AG04449 (cell line): ENCODE results near the gene FABP2.
A peak's percentile ranks its signal among the peaks of the same experiment; 100 is the strongest.

Experiments used
- CTCF ChIA-PET: fragments of 350-600 bp; formaldehyde crosslinking; extraction: SDS; loops from one replicate; lab custom pipeline; 2021; ENCODE audit warnings: antibody characterized with exemption; lab: Yijun Ruan, JAX
- POLR2A ChIA-PET: fragments of 400-600, 350-600 bp; formaldehyde crosslinking; extraction: SDS; loops from one replicate; lab custom pipeline; 2020; ENCODE audit warnings: antibody characterized with exemption, inconsistent platforms; lab: Yijun Ruan, JAX
- DNase-seq: peaks from one replicate; pipeline ENCODE4 v3.0.0-alpha.2; 2010; ENCODE audit warnings: low read depth, low spot score
- H3K4me3 ChIP-seq: 2 replicates; pipeline ENCODE4 v1.5.1; 2011; ENCODE audit warnings: low read depth, mild to moderate bottlenecking, control low read depth, low read length
- TF ChIP-seq, protein P1 (sequence below): IDR thresholded peaks from one replicate; pipeline ENCODE4 v1.5.1; 2011; ENCODE audit warnings: mild to moderate bottlenecking, moderate library complexity, low read length, control low read depth, inconsistent platforms; ENCODE audit not compliant: insufficient read depth; ENCODE audit errors: missing control alignments

The FABP2 gene

DNA sequence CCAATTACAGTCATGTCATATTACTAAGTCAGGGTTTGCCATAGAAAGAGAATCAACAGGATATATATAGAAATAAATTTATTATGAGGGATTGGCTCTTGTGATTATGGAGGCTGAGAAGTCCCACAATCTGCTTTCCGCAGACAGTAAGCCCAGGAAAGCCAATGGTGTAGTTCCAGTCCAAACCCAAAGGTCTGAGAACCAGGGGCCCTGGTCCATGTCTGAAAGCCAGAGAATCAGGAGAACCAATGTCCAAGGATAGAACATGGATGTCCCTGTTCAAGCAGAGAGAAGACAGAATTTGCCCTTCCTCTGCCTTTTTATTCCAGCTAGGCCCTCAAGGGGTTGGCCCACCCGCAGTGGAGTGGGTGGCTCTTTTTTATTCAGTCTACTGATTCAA is 25.6 kb downstream of the FABP2 start:
- TF ChIP-seq, protein P1, sequence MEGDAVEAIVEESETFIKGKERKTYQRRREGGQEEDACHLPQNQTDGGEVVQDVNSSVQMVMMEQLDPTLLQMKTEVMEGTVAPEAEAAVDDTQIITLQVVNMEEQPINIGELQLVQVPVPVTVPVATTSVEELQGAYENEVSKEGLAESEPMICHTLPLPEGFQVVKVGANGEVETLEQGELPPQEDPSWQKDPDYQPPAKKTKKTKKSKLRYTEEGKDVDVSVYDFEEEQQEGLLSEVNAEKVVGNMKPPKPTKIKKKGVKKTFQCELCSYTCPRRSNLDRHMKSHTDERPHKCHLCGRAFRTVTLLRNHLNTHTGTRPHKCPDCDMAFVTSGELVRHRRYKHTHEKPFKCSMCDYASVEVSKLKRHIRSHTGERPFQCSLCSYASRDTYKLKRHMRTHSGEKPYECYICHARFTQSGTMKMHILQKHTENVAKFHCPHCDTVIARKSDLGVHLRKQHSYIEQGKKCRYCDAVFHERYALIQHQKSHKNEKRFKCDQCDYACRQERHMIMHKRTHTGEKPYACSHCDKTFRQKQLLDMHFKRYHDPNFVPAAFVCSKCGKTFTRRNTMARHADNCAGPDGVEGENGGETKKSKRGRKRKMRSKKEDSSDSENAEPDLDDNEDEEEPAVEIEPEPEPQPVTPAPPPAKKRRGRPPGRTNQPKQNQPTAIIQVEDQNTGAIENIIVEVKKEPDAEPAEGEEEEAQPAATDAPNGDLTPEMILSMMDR, result no peak
- no peak overlapping the region for H3K4me3 ChIP-seq
- POLR2A ChIA-PET, result no interaction called here
- CTCF ChIA-PET, result interaction anchor here (2.4 kb wide), 1 partner anchor 255 kb away, joined by 12 read pairs; no protein-coding TSS in a partner anchor
- DNase-seq, result no peak

DNA sequence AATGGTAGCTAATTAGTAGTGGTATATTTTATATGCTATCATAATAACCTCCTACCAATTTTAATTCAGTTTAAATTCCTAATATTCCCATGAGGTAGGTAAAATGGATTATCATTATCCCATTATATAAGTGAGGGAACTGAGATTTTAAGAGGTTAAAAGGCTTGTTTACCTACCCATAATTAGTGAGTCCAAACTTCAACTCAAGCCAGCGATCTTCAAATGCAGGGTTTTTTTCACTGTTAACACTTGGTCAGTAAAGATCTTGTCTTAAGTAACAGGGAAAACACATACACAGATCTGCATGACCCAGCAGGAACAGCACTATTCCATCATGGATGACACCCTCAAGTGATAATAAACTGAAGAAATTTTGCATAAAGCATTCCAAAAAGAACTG is 31.3 kb downstream of the FABP2 start:
- ChIA-PET CTCF (interaction anchor here (1.1 to 6.3 kb wide), 6 partner anchors 9 to 310 kb away, joined by 3 to 63 read pairs (median 7); a partner anchor contains a TSS), POLR2A (no interaction called here)
- TF ChIP-seq, protein P1, result no peak
- DNase-seq, result no peak
- no peak overlapping the region for H3K4me3 ChIP-seq

DNA sequence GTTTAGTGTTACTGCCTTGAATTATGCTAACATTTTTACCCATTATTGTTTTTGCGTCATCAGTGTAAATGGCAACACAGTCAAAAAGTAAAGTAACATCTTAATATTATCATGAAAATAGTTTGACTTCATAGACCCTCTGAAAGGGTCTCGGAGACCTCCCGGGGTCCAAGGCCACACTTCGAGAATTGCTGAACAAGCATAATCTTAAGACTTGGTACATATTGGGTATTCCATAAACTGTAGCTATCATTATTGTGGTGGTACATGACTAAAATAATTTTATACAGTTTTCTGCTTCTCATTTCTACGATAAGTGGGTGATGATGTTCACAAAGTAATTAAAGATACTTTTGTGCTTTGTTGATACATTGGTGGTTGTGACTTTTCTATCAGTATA is 32.6 kb downstream of the FABP2 start:
- POLR2A ChIA-PET, result no interaction called here
- CTCF ChIA-PET, result interaction anchor here (1.0 to 6.3 kb wide), 6 partner anchors 11 to 309 kb away, joined by 3 to 63 read pairs (median 6); a partner anchor contains a TSS
- TF ChIP-seq, protein P1, result no peak
- no peak for DNase-seq
- no peak overlapping the region for H3K4me3 ChIP-seq

DNA sequence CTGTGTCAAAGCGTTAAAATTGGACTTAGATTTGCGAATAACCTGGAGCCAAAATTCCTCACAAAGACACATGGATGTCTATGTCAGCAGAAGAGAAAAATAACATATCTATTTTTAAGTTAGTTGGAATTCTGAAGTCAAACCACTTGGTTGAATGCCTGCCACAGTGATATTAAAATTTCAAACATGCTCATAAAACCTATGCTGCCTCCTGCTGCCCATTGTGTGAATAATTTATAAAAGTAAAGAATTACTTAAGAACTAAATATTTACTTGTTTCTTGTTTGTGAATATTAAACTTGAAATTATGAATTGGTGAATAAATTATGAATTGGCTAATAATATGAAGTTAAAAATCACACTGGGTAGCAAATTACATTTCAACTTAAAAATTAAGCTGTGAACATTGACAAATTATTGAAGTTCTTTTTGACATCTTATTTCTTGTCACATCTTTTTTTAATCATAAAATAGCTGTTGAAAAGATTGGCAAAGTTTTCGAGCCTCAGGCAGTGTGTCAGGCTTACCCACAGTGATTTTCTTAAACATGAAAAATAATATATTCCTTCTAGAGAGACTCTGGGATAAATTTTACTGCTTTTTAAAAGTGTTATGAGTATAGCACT is 35.4 kb downstream of the FABP2 start:
- CTCF ChIA-PET, result interaction anchor here (0.6 to 1.1 kb wide), 24 partner anchors 9 to 318 kb away, joined by 3 to 17 read pairs (median 4); partner anchors contain the start of gene USP53
- no peak overlapping the region for H3K4me3 ChIP-seq
- TF ChIP-seq, protein P1, result peak; percentile 25
- peak; percentile 50 for DNase-seq
- POLR2A ChIA-PET, result interaction anchor here (0.5 kb wide), 1 partner anchor 304 kb away, joined by 3 read pairs; no protein-coding TSS in a partner anchor

DNA sequence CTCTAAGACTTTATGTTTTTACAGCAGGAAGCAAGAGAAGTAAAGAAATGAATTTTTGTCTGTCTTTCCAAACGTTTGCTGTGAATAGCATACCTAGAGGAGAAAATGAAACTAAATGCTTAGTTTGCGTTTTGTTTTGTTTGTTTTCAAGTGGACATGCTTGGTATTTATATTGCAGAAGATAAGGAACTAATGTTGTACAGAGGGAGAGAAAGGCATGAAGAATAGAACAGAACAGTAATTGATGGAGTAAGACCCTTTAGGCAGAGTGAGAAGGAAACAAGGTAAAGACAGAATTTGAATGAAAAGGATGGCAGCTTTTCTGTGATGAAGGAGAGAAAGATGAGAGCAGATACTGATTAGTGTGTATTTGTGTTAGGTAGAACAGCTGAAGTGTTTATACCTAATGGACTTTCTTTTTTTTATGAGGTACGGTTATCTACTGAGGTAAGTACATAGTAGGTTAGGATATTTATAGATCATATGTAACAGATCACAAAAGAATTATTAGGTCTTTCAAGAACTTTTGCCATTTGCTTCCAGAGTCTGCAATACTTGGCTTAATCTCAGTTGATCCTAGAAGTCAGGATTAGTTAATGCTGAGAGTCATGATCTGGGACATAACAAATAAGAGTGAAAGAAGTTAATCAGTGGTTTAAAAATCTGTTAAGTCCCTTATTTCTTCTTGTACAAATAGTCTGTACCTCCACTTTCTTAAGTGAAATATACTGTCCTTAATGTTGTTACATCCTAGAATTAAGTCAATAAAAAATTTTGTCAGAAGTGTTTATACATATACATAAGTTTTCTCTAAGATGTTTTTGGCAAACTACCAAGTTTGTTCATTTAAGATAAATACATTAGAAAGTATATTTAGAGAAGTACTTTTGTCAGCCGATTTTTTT is 36.8 kb downstream of the FABP2 start:
- POLR2A ChIA-PET, result no interaction called here

More for the DNA sequence above, 36.8 kb downstream of the FABP2 start:
- CTCF ChIA-PET, result interaction anchor here (0.6 kb wide), 1 partner anchor 243 kb away, joined by 3 read pairs; no protein-coding TSS in a partner anchor
- DNase-seq, result no peak
- TF ChIP-seq, protein P1, result no peak
- H3K4me3 ChIP-seq, result no peak overlapping the region; the same call in 1 of the 2 replicates
